Measurements from ENCODE around the gene LDB2. TPM values are rescaled to one million over a fixed set of nuclear protein-coding genes. Genes with fewer than 3 reads are reported as not detected.

LDB2 gene
- total and polyA plus RNA-seq, 2 donors = 29.0 to 142 TPM

GRCh38 chr4:16790508-16790907, 107.9 kb downstream of the LDB2 start:
- WGBS = 88% methylated on average over 8 of the region's 8 CpGs
- Histone ChIP-seq H3K36me3 (ENCODE audit: insufficient read depth) (no peaks in the 10 kb centered on the region), H3K4me3 (ENCODE audit: low read depth, low read length) (no peak overlapping the region), H3K27ac (ENCODE audit: low read depth) (no peak overlapping the region), H3K4me1 (ENCODE audit: insufficient read depth) (no peaks in the 10 kb centered on the region)
- DNase-seq (ENCODE audit: extremely low spot score) = no peak

- Histone ChIP-seq H3K4me1 (ENCODE audit: insufficient read depth) (no peaks in the 10 kb centered on the region), H3K4me3 (ENCODE audit: low read depth, low read length) (no peak overlapping the region), H3K36me3 (ENCODE audit: insufficient read depth) (no peaks in the 10 kb centered on the region), H3K27ac (ENCODE audit: low read depth) (no peak overlapping the region)
- 91% methylated on average over 3 of the region's 3 CpGs for WGBS
- no peak for DNase-seq (ENCODE audit: extremely low spot score)
Measured at GRCh38 chr4:16788868-16789267, 109.6 kb downstream of the LDB2 start.

GRCh38 chr4:16785793-16786527, 112.5 kb downstream of the LDB2 start:
- no peaks in the 10 kb centered on the region for H3K36me3 ChIP-seq (ENCODE audit: insufficient read depth)
- no peak for DNase-seq (ENCODE audit: extremely low spot score)
- 53% methylated on average over 6 of the region's 6 CpGs for WGBS
- no peak overlapping the region for H3K4me3 ChIP-seq (ENCODE audit: low read depth, low read length)
- H3K27ac ChIP-seq (ENCODE audit: low read depth) = no peak overlapping the region
- no peaks in the 10 kb centered on the region for H3K4me1 ChIP-seq (ENCODE audit: insufficient read depth)

GRCh38 chr4:16783119-16783518, 115.3 kb downstream of the LDB2 start:
- no peak overlapping the region for H3K27ac ChIP-seq (ENCODE audit: low read depth)
- WGBS = 55% methylated on average over 4 of the region's 4 CpGs

GRCh38 chr4:16779028-16779675, 119.3 kb downstream of the LDB2 start:
- H3K4me3 ChIP-seq (ENCODE audit: low read depth, low read length) = no peak overlapping the region
- H3K36me3 ChIP-seq (ENCODE audit: insufficient read depth) = no peaks in the 10 kb centered on the region
- no peak for DNase-seq (ENCODE audit: extremely low spot score)
- H3K4me1 ChIP-seq (ENCODE audit: insufficient read depth) = no peaks in the 10 kb centered on the region
- WGBS = 76% methylated on average over 10 of the region's 10 CpGs
- no peak overlapping the region for H3K27ac ChIP-seq (ENCODE audit: low read depth)

More at GRCh38 chr4:16783119-16783518, 115.3 kb downstream of the LDB2 start:
- DNase-seq (ENCODE audit: extremely low spot score) = no peak
- no peaks in the 10 kb centered on the region for H3K4me1 ChIP-seq (ENCODE audit: insufficient read depth)
- H3K4me3 ChIP-seq (ENCODE audit: low read depth, low read length) = no peak overlapping the region
- H3K36me3 ChIP-seq (ENCODE audit: insufficient read depth) = no peaks in the 10 kb centered on the region

- no peaks in the 10 kb centered on the region for H3K4me1 ChIP-seq (ENCODE audit: insufficient read depth)
- DNase-seq (ENCODE audit: extremely low spot score) = no peak
- 85% methylated on average over 3 of the region's 3 CpGs for WGBS
- no peak overlapping the region for H3K27ac ChIP-seq (ENCODE audit: low read depth)
- H3K36me3 ChIP-seq (ENCODE audit: insufficient read depth) = no peaks in the 10 kb centered on the region
- H3K4me3 ChIP-seq (ENCODE audit: low read depth, low read length) = no peak overlapping the region
Measured at GRCh38 chr4:16777726-16778125, 120.7 kb downstream of the LDB2 start.

GRCh38 chr4:16775411-16776154, 122.9 kb downstream of the LDB2 start:
- Histone ChIP-seq H3K36me3 (ENCODE audit: insufficient read depth) (no peaks in the 10 kb centered on the region), H3K27ac (ENCODE audit: low read depth) (no peak overlapping the region), H3K4me3 (ENCODE audit: low read depth, low read length) (no peak overlapping the region), H3K4me1 (ENCODE audit: insufficient read depth) (no peaks in the 10 kb centered on the region)
- no peak for DNase-seq (ENCODE audit: extremely low spot score)
- 95% methylated on average over 5 of the region's 5 CpGs for WGBS

GRCh38 chr4:16772366-16772850, 126.0 kb downstream of the LDB2 start:
- peak; percentile 37 for DNase-seq (ENCODE audit: extremely low spot score)
- Histone ChIP-seq H3K36me3 (ENCODE audit: insufficient read depth) (no peaks in the 10 kb centered on the region), H3K27ac (ENCODE audit: low read depth) (no peak overlapping the region), H3K4me3 (ENCODE audit: low read depth, low read length) (no peak overlapping the region), H3K4me1 (ENCODE audit: insufficient read depth) (no peaks in the 10 kb centered on the region)
- 36% methylated on average over 2 of the region's 2 CpGs for WGBS

- Histone ChIP-seq H3K36me3 (ENCODE audit: insufficient read depth) (no peaks in the 10 kb centered on the region), H3K4me1 (ENCODE audit: insufficient read depth) (no peaks in the 10 kb centered on the region), H3K27ac (ENCODE audit: low read depth) (no peak overlapping the region), H3K4me3 (ENCODE audit: low read depth, low read length) (no peak overlapping the region)
- 75% methylated on average over 6 of the region's 6 CpGs for WGBS
- DNase-seq (ENCODE audit: extremely low spot score) = no peak
Measured at GRCh38 chr4:16770710-16771285, 127.6 kb downstream of the LDB2 start.

GRCh38 chr4:16767861-16768260, 130.6 kb downstream of the LDB2 start:
- Histone ChIP-seq H3K36me3 (ENCODE audit: insufficient read depth) (no peaks in the 10 kb centered on the region), H3K4me1 (ENCODE audit: insufficient read depth) (no peaks in the 10 kb centered on the region), H3K4me3 (ENCODE audit: low read depth, low read length) (no peak overlapping the region), H3K27ac (ENCODE audit: low read depth) (no peak overlapping the region)
- DNase-seq (ENCODE audit: extremely low spot score) = no peak
- 97% methylated on average over 3 of the region's 3 CpGs for WGBS

GRCh38 chr4:16767251-16767650, 131.2 kb downstream of the LDB2 start:
- no peak for DNase-seq (ENCODE audit: extremely low spot score)
- 95% methylated on average over 5 of the region's 5 CpGs for WGBS
- H3K4me1 ChIP-seq (ENCODE audit: insufficient read depth) = no peaks in the 10 kb centered on the region
- no peak overlapping the region for H3K4me3 ChIP-seq (ENCODE audit: low read depth, low read length)
- no peaks in the 10 kb centered on the region for H3K36me3 ChIP-seq (ENCODE audit: insufficient read depth)
- no peak overlapping the region for H3K27ac ChIP-seq (ENCODE audit: low read depth)

GRCh38 chr4:16765546-16765945, 132.9 kb downstream of the LDB2 start:
- Histone ChIP-seq H3K4me1 (ENCODE audit: insufficient read depth) (no peaks in the 10 kb centered on the region), H3K27ac (ENCODE audit: low read depth) (no peak overlapping the region), H3K36me3 (ENCODE audit: insufficient read depth) (no peaks in the 10 kb centered on the region), H3K4me3 (ENCODE audit: low read depth, low read length) (no peak overlapping the region)
- DNase-seq (ENCODE audit: extremely low spot score) = no peak
- WGBS = 89% methylated on average over 5 of the region's 5 CpGs

GRCh38 chr4:16764622-16765021, 133.8 kb downstream of the LDB2 start:
- 86% methylated on average over 6 of the region's 6 CpGs for WGBS
- DNase-seq (ENCODE audit: extremely low spot score) = no peak
- no peaks in the 10 kb centered on the region for H3K36me3 ChIP-seq (ENCODE audit: insufficient read depth)
- H3K4me1 ChIP-seq (ENCODE audit: insufficient read depth) = no peaks in the 10 kb centered on the region
- no peak overlapping the region for H3K27ac ChIP-seq (ENCODE audit: low read depth)
- no peak overlapping the region for H3K4me3 ChIP-seq (ENCODE audit: low read depth, low read length)

Data from urinary bladder (tissue), 4 donors.